ENCODE results near the gene RNF212. TPM values are rescaled to one million over a fixed set of nuclear protein-coding genes. Genes with fewer than 3 reads are reported as not detected.

RNF212 gene
- total RNA-seq, 1 donor from 2014 or later, result 1.8 TPM

DNA sequence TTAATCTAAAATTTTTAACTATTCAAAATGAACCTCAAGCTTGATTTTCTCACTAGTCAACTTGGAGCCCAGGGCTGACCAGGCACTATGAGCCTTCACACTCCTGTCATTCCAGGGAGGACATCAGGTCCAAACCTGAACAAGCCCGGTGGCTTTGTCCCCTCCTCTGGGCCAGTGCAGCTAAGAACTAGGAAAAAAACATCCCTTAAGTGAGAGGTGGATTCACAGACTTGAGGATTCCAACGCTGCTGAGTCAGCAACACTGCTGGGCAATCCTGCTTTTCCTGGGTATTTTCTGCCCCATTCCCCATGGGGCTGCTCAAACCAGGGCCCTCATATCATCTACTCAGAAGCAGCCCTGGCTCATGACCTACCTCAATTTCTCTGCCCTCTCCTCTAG, 4.0 kb downstream of the RNF212 start:
- DNase-seq, result peak; percentile 22
- H3K4me1 Mint-ChIP-seq, result no peaks in the 10 kb centered on the region
- H3K27me3 Mint-ChIP-seq, result peaks cover 18% of the 10 kb centered on the region
- no peak overlapping the region for H3K4me3 Mint-ChIP-seq
- H3K9me3 Mint-ChIP-seq, result no peaks in the 10 kb centered on the region
- H3K36me3 Mint-ChIP-seq (ENCODE audit: low read depth), result no peaks in the 10 kb centered on the region
- H3K27ac Mint-ChIP-seq, result no peak overlapping the region
- intact Hi-C loops (cut with micrococcal nuclease), result no loop called here

GRCh38 chr4:1105662-1106061, 7.7 kb downstream of the RNF212 start:
- DNase-seq, result peak; percentile 48
- H3K27me3 Mint-ChIP-seq, result peaks cover 10% of the 10 kb centered on the region
- no peak overlapping the region for H3K27ac Mint-ChIP-seq
- H3K4me1 Mint-ChIP-seq, result no peaks in the 10 kb centered on the region
- H3K36me3 Mint-ChIP-seq (ENCODE audit: low read depth), result no peaks in the 10 kb centered on the region
- no peaks in the 10 kb centered on the region for H3K9me3 Mint-ChIP-seq
- intact Hi-C loops (cut with micrococcal nuclease), result no loop called here
- H3K4me3 Mint-ChIP-seq, result no peak overlapping the region

GRCh38 chr4:1105067-1105466, 8.3 kb downstream of the RNF212 start:
- no peaks in the 10 kb centered on the region for H3K36me3 Mint-ChIP-seq (ENCODE audit: low read depth)
- no peak overlapping the region for H3K4me3 Mint-ChIP-seq
- intact Hi-C loops (cut with micrococcal nuclease), result no loop called here
- no peaks in the 10 kb centered on the region for H3K4me1 Mint-ChIP-seq
- no peak overlapping the region for H3K27ac Mint-ChIP-seq
- H3K9me3 Mint-ChIP-seq, result no peaks in the 10 kb centered on the region
- peaks cover 7% of the 10 kb centered on the region for H3K27me3 Mint-ChIP-seq
- peak; percentile 43 for DNase-seq

- no peak overlapping the region for H3K27ac Mint-ChIP-seq
- H3K36me3 Mint-ChIP-seq (ENCODE audit: low read depth), result no peaks in the 10 kb centered on the region
- H3K4me1 Mint-ChIP-seq, result no peaks in the 10 kb centered on the region
- peak; percentile 25 for DNase-seq
- peaks cover 3% of the 10 kb centered on the region for H3K27me3 Mint-ChIP-seq
- no peak overlapping the region for H3K4me3 Mint-ChIP-seq
- intact Hi-C loops (cut with micrococcal nuclease), result no loop called here
- H3K9me3 Mint-ChIP-seq, result no peaks in the 10 kb centered on the region
Observed at GRCh38 chr4:1104647-1105046, 8.7 kb downstream of the RNF212 start.

DNA sequence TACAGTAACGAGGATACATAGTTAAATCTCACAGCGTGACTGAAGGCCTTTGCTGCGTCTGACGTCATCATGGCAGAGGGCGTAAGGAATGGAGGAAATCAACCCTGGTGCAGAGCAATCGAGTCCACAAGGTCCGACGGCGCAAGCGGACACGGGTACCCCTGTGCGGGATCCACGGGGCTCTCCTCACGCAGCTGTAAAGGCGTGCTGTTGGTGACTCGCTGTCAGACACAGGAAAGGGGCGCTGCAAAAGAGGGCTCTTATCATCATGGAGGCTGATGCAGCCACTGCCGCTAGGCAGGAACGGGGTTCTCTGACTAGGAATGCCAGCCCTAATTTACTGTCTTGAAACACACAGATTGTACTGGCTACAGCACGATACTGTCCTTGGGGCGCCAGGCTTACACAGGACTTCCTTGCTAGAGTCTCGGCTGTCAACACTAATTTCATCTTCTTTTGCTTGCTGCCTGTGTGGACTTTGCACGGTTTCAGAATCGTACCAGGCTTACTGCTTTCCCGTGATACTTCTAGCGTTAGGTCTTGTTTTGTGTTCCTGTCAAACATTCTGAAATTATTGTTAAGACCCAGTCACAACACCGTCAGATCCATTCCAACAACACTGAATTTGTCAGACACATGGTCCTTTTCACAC, 13.6 kb downstream of the RNF212 start:
- H3K9me3 Mint-ChIP-seq, result no peaks in the 10 kb centered on the region
- no peak overlapping the region for H3K27ac Mint-ChIP-seq
- DNase-seq, result no peak
- intact Hi-C loops (cut with micrococcal nuclease), result no loop called here
- H3K4me3 Mint-ChIP-seq, result no peak overlapping the region
- no peaks in the 10 kb centered on the region for H3K36me3 Mint-ChIP-seq (ENCODE audit: low read depth)
- H3K4me1 Mint-ChIP-seq, result no peaks in the 10 kb centered on the region
- H3K27me3 Mint-ChIP-seq, result no peaks in the 10 kb centered on the region

- no peak overlapping the region for H3K4me3 Mint-ChIP-seq
- intact Hi-C loops (cut with micrococcal nuclease), result no loop called here
- H3K36me3 Mint-ChIP-seq (ENCODE audit: low read depth), result no peaks in the 10 kb centered on the region
- H3K27me3 Mint-ChIP-seq, result no peaks in the 10 kb centered on the region
- H3K27ac Mint-ChIP-seq, result no peak overlapping the region
- H3K4me1 Mint-ChIP-seq, result no peaks in the 10 kb centered on the region
- H3K9me3 Mint-ChIP-seq, result no peaks in the 10 kb centered on the region
- DNase-seq, result no peak
Observed at GRCh38 chr4:1099270-1099669, 14.1 kb downstream of the RNF212 start.

- Mint-ChIP-seq H3K27ac (no peak overlapping the region), H3K27me3 (no peaks in the 10 kb centered on the region), H3K36me3 (ENCODE audit: low read depth) (no peaks in the 10 kb centered on the region), H3K9me3 (no peaks in the 10 kb centered on the region), H3K4me1 (no peaks in the 10 kb centered on the region), H3K4me3 (no peak overlapping the region)
- DNase-seq, result no peak
- intact Hi-C loops (cut with micrococcal nuclease), result no loop called here
Observed at GRCh38 chr4:1098311-1098925, 14.9 kb downstream of the RNF212 start.

- Mint-ChIP-seq H3K27me3 (no peaks in the 10 kb centered on the region), H3K9me3 (no peaks in the 10 kb centered on the region), H3K36me3 (ENCODE audit: low read depth) (no peaks in the 10 kb centered on the region), H3K27ac (no peak overlapping the region), H3K4me1 (no peaks in the 10 kb centered on the region), H3K4me3 (no peak overlapping the region)
- intact Hi-C loops (cut with micrococcal nuclease), result no loop called here
- DNase-seq, result no peak
Observed at GRCh38 chr4:1097553-1097952, 15.8 kb downstream of the RNF212 start.

- no peak for DNase-seq
- H3K27me3 Mint-ChIP-seq, result no peaks in the 10 kb centered on the region
- no peak overlapping the region for H3K27ac Mint-ChIP-seq
- H3K36me3 Mint-ChIP-seq (ENCODE audit: low read depth), result no peaks in the 10 kb centered on the region
- H3K9me3 Mint-ChIP-seq, result no peaks in the 10 kb centered on the region
- no peak overlapping the region for H3K4me3 Mint-ChIP-seq
- intact Hi-C loops (cut with micrococcal nuclease), result no loop called here
- no peaks in the 10 kb centered on the region for H3K4me1 Mint-ChIP-seq
Observed at GRCh38 chr4:1096841-1097240, 16.5 kb downstream of the RNF212 start.

DNA sequence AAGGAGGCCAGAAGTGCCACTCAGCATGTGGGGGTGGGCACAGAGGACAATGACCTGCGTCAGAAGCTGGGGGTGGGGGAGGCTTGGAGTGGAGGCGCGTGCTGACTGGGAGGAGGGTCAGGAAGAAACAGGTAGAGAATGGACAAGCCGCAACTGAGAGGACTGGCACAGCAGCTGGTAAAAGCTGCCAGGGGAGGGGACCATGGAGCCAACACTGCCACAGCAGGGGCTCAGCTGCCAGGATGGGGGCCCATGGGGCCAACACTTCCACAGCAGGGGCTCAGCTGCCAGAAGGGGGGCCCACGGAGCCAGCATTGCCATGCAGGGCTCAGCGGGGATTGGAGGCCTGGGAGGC, 19.1 kb downstream of the RNF212 start:
- Mint-ChIP-seq H3K27ac (no peak overlapping the region), H3K27me3 (no peaks in the 10 kb centered on the region), H3K4me3 (no peak overlapping the region), H3K36me3 (ENCODE audit: low read depth) (no peaks in the 10 kb centered on the region), H3K4me1 (no peaks in the 10 kb centered on the region), H3K9me3 (no peaks in the 10 kb centered on the region)
- intact Hi-C loops (cut with micrococcal nuclease), result no loop called here
- DNase-seq, result no peak

- no peak for DNase-seq
- H3K9me3 Mint-ChIP-seq, result no peaks in the 10 kb centered on the region
- no peak overlapping the region for H3K4me3 Mint-ChIP-seq
- no peaks in the 10 kb centered on the region for H3K27me3 Mint-ChIP-seq
- no peaks in the 10 kb centered on the region for H3K36me3 Mint-ChIP-seq (ENCODE audit: low read depth)
- no peaks in the 10 kb centered on the region for H3K4me1 Mint-ChIP-seq
- intact Hi-C loops (cut with micrococcal nuclease), result no loop called here
- H3K27ac Mint-ChIP-seq, result no peak overlapping the region
Observed at GRCh38 chr4:1093391-1094335, 19.7 kb downstream of the RNF212 start.

DNA sequence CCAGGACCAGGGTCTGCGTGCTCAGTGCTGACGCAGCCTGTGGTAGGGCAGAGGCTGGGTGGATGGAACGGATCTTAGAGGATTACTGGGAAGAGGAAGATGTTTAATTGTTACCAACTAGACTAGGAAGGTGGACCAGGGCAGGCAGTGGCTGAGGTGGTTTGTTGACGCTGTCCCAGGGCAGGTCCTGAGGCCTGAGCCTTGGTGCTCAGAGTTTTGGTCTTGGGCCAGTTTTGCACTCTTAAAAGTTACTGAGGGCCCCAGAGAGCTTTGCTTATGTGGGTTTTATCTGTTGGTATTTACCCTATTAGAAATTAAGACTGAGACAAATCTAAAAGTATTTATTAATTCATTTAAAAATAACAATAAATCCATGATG, 20.4 kb downstream of the RNF212 start:
- Mint-ChIP-seq H3K9me3 (peaks cover 3% of the 10 kb centered on the region), H3K27me3 (no peaks in the 10 kb centered on the region), H3K36me3 (ENCODE audit: low read depth) (no peaks in the 10 kb centered on the region), H3K4me3 (no peak overlapping the region), H3K27ac (no peak overlapping the region), H3K4me1 (no peaks in the 10 kb centered on the region)
- intact Hi-C loops (cut with micrococcal nuclease), result no loop called here
- no peak for DNase-seq

GRCh38 chr4:1092026-1092982, 21.1 kb downstream of the RNF212 start:
- no peaks in the 10 kb centered on the region for H3K36me3 Mint-ChIP-seq (ENCODE audit: low read depth)
- intact Hi-C loops (cut with micrococcal nuclease), result no loop called here
- no peak for DNase-seq
- no peak overlapping the region for H3K27ac Mint-ChIP-seq
- peaks cover 8% of the 10 kb centered on the region for H3K9me3 Mint-ChIP-seq
- H3K4me3 Mint-ChIP-seq, result no peak overlapping the region
- no peaks in the 10 kb centered on the region for H3K4me1 Mint-ChIP-seq
- no peaks in the 10 kb centered on the region for H3K27me3 Mint-ChIP-seq

All from activated CD4-positive, alpha-beta T cell treated with anti-CD3 and anti-CD28 coated beads, Interleukin-2, amount 10 ng/mL, durations not matched to agents 24 days and 14 days (primary cell).